BE2C (cell line): ENCODE measurements around the gene IRF9.

Source experiments
- DNase-seq: peaks from one replicate; pipeline ENCODE4 v3.0.0-alpha.2; 2020
- H3K27me3 ChIP-seq: fragments of 250-450 bp; sonication (Bioruptor Pico); 2 replicates; pipeline ENCODE4 v1.5.1; 2020; ENCODE audit warnings: mild to moderate bottlenecking
- H3K36me3 ChIP-seq: fragments of 250-450 bp; sonication (Bioruptor Pico); 2 replicates; pipeline ENCODE4 v1.5.1; 2020; ENCODE audit warnings: mild to moderate bottlenecking
- H3K4me1 ChIP-seq: fragments of 250-450 bp; sonication (Bioruptor Pico); 2 replicates; pipeline ENCODE4 v1.5.1; 2020
- H3K4me3 ChIP-seq: 2 replicates; pipeline ENCODE4 v1.5.1; 2011; ENCODE audit warnings: low read depth, low read length
- H3K9me3 ChIP-seq: fragments of 250-450 bp; sonication (Bioruptor Pico); 2 replicates; pipeline ENCODE4 v1.5.1; 2020
- CTCF ChIP-seq: IDR thresholded peaks from 2 replicates; pipeline ENCODE4 v1.5.1; 2012; ENCODE audit warnings: mild to moderate bottlenecking, low read depth, low read length

IRF9 gene

GRCh38 chr14:24135834-24136683, 25.0 kb upstream of the IRF9 start, which contains the start of gene PSME1:
PSME1 (plus strand) TSS chr14:24136194; CDS start chr14:24136263, 69 bp downstream.
- DNase-seq: peak; percentile 96
- peak within 1 kb of the TSS; percentile 80 for H3K4me3 ChIP-seq
- H3K4me1 ChIP-seq: no peaks in the 10 kb centered on the region
- TF ChIP-seq CTCF: no peak
- no peaks in the 10 kb centered on the region for H3K9me3 ChIP-seq
- H3K27me3 ChIP-seq: no peaks in the 10 kb centered on the region
- H3K36me3 ChIP-seq: peaks cover 16% of the 10 kb centered on the region

GRCh38 chr14:24136684-24137528, 24.2 kb upstream of the IRF9 start:
- Histone ChIP-seq H3K36me3 (peaks cover 16% of the 10 kb centered on the region), H3K27me3 (no peaks in the 10 kb centered on the region), H3K9me3 (no peaks in the 10 kb centered on the region), H3K4me1 (no peaks in the 10 kb centered on the region), H3K4me3 (peak overlapping the region; percentile 80)
- no peak for TF ChIP-seq CTCF
- no peak for DNase-seq

GRCh38 chr14:24137529-24138395, 23.3 kb upstream of the IRF9 start:
- no peak for TF ChIP-seq CTCF
- Histone ChIP-seq H3K9me3 (no peaks in the 10 kb centered on the region), H3K27me3 (no peaks in the 10 kb centered on the region), H3K4me1 (no peaks in the 10 kb centered on the region), H3K36me3 (peaks cover 16% of the 10 kb centered on the region), H3K4me3 (no peak overlapping the region)
- DNase-seq: no peak

GRCh38 chr14:24138396-24139271, 22.4 kb upstream of the IRF9 start:
- Histone ChIP-seq H3K4me1 (no peaks in the 10 kb centered on the region), H3K27me3 (no peaks in the 10 kb centered on the region), H3K4me3 (no peak overlapping the region), H3K9me3 (no peaks in the 10 kb centered on the region), H3K36me3 (peaks cover 16% of the 10 kb centered on the region)
- TF ChIP-seq CTCF: no peak
- DNase-seq: no peak

GRCh38 chr14:24139272-24139934, 21.7 kb upstream of the IRF9 start:
- no peak for DNase-seq
- H3K9me3 ChIP-seq: no peaks in the 10 kb centered on the region
- peak overlapping the region; percentile 95 for H3K4me3 ChIP-seq
- no peaks in the 10 kb centered on the region for H3K27me3 ChIP-seq
- no peak for TF ChIP-seq CTCF
- peaks cover 16% of the 10 kb centered on the region for H3K36me3 ChIP-seq
- H3K4me1 ChIP-seq: no peaks in the 10 kb centered on the region
